Gastroesophageal sphincter (tissue), 4 donors: ENCODE measurements around the gene ELANE. TPM values are rescaled to one million over a fixed set of nuclear protein-coding genes. Genes with fewer than 3 reads are reported as not detected.

Experiments used
- ATAC-seq: fragments of 150-250 bp; one replicate; pipeline ENCODE4 v1.9.1; 2016; ENCODE audit warnings: mild to moderate bottlenecking, moderate library complexity
- H3K27ac ChIP-seq, 4 donors: fragments of 200-600 bp; sonication (generic) in 3 of 4; 1 replicate in 3 of 4; 2 replicates in 1 of 4; pipeline ENCODE4 v1.5.1; 2016 to 2019
- H3K27me3 ChIP-seq: fragments of 200-600 bp; sonication (generic); one replicate; pipeline ENCODE4 v1.5.1; 2019
- H3K36me3 ChIP-seq, 2 donors: fragments of 200-600 bp; sonication (generic); one replicate each; pipeline ENCODE4 v1.5.1; 2019; ENCODE audit warnings: control low read depth in 1 of 2
- H3K4me1 ChIP-seq, 3 donors: fragments of 200-600 bp; sonication (generic); 1 replicate in 2 of 3; 2 replicates in 1 of 3; pipeline ENCODE4 v1.5.1; 2016 to 2019; ENCODE audit warnings: control low read depth in 2 of 3
- H3K4me3 ChIP-seq, 2 donors: fragments of 200-600 bp; sonication (generic); one replicate each; pipeline ENCODE4 v1.5.1; 2019; ENCODE audit warnings: mild to moderate bottlenecking in 1 of 2, moderate library complexity in 1 of 2
- H3K9me3 ChIP-seq, 3 donors: fragments of 200-600 bp; sonication (generic); one replicate each; pipeline ENCODE4 v1.5.1; 2017 to 2019; ENCODE audit warnings: control low read depth in 2 of 3
- CTCF ChIP-seq, 4 experiments: fragments of 200-600 bp in 2 of 4; fragments of 450-650 bp in 2 of 4; sonication (generic) in 1 of 4; IDR thresholded peaks; one replicate each; pipeline ENCODE4 v1.5.1; 2017 to 2019; ENCODE audit warnings: antibody characterized with exemption in 4 of 4, mild to moderate bottlenecking in 2 of 4, moderate library complexity in 2 of 4
- EP300 ChIP-seq: sonication (generic); formaldehyde crosslinking; IDR thresholded peaks from one replicate; pipeline ENCODE4 v1.6.1; 2017; ENCODE audit warnings: antibody characterized with exemption, mild to moderate bottlenecking
- POLR2A ChIP-seq, 2 donors: fragments of 450-650 bp; IDR thresholded peaks; one replicate each; pipeline ENCODE4 v1.6.1; 2017; ENCODE audit warnings: antibody characterized with exemption in 2 of 2, mild to moderate bottlenecking in 2 of 2, moderate library complexity in 1 of 2
- POLR2AphosphoS5 ChIP-seq: sonication (generic); formaldehyde crosslinking; IDR thresholded peaks from one replicate; pipeline ENCODE4 v1.6.1; 2017; ENCODE audit warnings: antibody characterized with exemption
- WGBS, 2 donors: methylation state at CpG; one replicate each; pipeline ENCODE4 v1.1.5; 2018; ENCODE audit warnings: low coverage in 1 of 2; 5-methylcytosine and 5-hydroxymethylcytosine counted together
- total RNA-seq, 4 donors: library from RNA; depleted of rRNA; stranded (reverse); fragments of >200 nt; gene quantifications; one replicate each; pipeline ENCODE4 v1.1.0, GENCODE V29; 2016

The ELANE gene
- total RNA-seq, 4 donors from 2014 or later, result 0.49 to 2.3 (median 1.7) TPM

- Histone ChIP-seq H3K36me3 (peaks cover 0 to 11% of the 10 kb centered on the region in 2 donors), H3K4me1 (peaks cover 0 to 59% (median 7%) of the 10 kb centered on the region in 3 donors), H3K4me3 (peak overlapping the region in 1 of 2 donors; percentile 51), H3K27ac (peak overlapping the region in 1 of 4 donors; percentile 0), H3K27me3 (peaks cover 51% of the 10 kb centered on the region), H3K9me3 (no peaks in the 10 kb centered on the region)
- 77% methylated on average over 5 of the region's 7 CpGs; no CpG with 5 or more reads in 1 of the 2 donors for WGBS, 2 donors
- no peak for TF ChIP-seq POLR2AphosphoS5
- ATAC-seq, result no peak
Measured at GRCh38 chr19:863315-863620, 11.2 kb downstream of the ELANE start.

GRCh38 chr19:866769-867300, 14.7 kb downstream of the ELANE start:
- WGBS, 2 donors, result no CpG with 5 or more reads among the region's 38 CpGs
- no peak overlapping the region for H3K27ac ChIP-seq
- no peak overlapping the region for H3K4me3 ChIP-seq
- H3K36me3 ChIP-seq, result peaks cover 0 to 41% of the 10 kb centered on the region in 2 donors
- H3K4me1 ChIP-seq, result peaks cover 0 to 58% (median 2%) of the 10 kb centered on the region in 3 donors
- no peak for ATAC-seq
- H3K27me3 ChIP-seq, result peaks cover 15% of the 10 kb centered on the region
- no peaks in the 10 kb centered on the region for H3K9me3 ChIP-seq
- no peak for TF ChIP-seq CTCF (IDR thresholded peaks at IDR 0.05)
- no peak for TF ChIP-seq POLR2AphosphoS5
- TF ChIP-seq POLR2A (IDR thresholded peaks at IDR 0.05), result no peak
- TF ChIP-seq EP300, result no peak

- H3K27ac ChIP-seq, result no peak overlapping the region
- 57% methylated on average over 3 of the region's 16 CpGs; no CpG with 5 or more reads in 1 of the 2 donors for WGBS, 2 donors
Measured at GRCh38 chr19:867301-867793, 15.2 kb downstream of the ELANE start.

GRCh38 chr19:867855-868457, 15.9 kb downstream of the ELANE start:
- WGBS, 2 donors, result 100% methylated on average over 1 of the region's 39 CpGs; no CpG with 5 or more reads in 1 of the 2 donors
- H3K4me3 ChIP-seq, result no peak overlapping the region
- H3K4me1 ChIP-seq, result peaks cover 0 to 55% (median 6%) of the 10 kb centered on the region in 3 donors
- peak overlapping the region in 2 of 4 donors; percentile 80 to 84 for H3K27ac ChIP-seq
- ATAC-seq, result no peak
- H3K36me3 ChIP-seq, result peaks cover 0 to 49% of the 10 kb centered on the region in 2 donors
- TF ChIP-seq CTCF (IDR thresholded peaks at IDR 0.05) (no peak), POLR2A (IDR thresholded peaks at IDR 0.05) (peak in 1 of 2 donors; percentile 3), POLR2AphosphoS5 (no peak)
- peaks cover 4% of the 10 kb centered on the region for H3K27me3 ChIP-seq
- H3K9me3 ChIP-seq, result no peaks in the 10 kb centered on the region

More at GRCh38 chr19:867301-867793, 15.2 kb downstream of the ELANE start:
- no peak for ATAC-seq
- H3K4me1 ChIP-seq, result peaks cover 0 to 58% (median 6%) of the 10 kb centered on the region in 3 donors
- peaks cover 10% of the 10 kb centered on the region for H3K27me3 ChIP-seq
- H3K4me3 ChIP-seq, result no peak overlapping the region
- no peak for TF ChIP-seq POLR2AphosphoS5
- no peak for TF ChIP-seq CTCF (IDR thresholded peaks at IDR 0.05)
- TF ChIP-seq EP300, result no peak
- no peak for TF ChIP-seq POLR2A (IDR thresholded peaks at IDR 0.05)
- no peaks in the 10 kb centered on the region for H3K9me3 ChIP-seq
- peaks cover 0 to 46% of the 10 kb centered on the region in 2 donors for H3K36me3 ChIP-seq

DNA sequence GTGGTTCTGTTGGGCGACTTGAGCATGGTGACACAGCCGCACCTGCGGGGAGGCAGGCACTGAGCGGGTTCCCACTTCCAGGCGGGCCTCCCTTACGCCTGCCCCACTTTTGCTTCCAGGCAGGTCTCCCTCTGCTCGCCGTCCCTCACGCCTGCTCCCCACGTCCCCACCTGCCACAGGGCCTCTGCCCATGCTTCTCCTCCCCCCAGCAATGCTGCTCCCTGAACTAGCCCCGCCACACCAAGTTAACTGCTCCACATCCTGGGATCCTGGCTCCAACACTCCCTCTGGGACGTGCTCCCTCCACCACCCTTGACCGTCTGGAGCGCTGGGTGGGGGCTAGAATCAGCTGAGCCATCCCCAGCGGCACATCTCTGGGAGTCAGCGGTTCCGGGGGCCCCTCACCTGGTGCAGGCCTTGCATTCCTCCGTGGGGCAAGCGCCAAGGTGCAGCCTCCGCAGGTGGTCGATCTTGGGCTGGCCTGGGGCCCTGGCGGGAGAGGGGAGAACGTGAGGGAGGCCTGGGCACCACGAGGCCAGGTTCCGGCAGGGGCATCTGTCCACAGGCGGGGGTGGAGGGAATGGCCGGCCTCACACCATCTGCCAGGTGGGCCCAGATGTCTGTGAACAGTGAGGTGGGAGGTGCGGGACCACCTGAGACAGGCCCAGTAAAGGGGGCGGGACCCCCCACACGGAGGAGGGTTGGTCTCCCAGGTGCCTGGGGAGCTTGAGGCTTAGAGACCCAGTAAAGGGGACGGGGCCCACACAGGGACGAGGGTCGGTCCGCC, 16.5 kb downstream of the ELANE start:
- WGBS, 2 donors, result 93 to 97% methylated on average over 11 to 14 of the region's 34 CpGs
- H3K27me3 ChIP-seq, result no peaks in the 10 kb centered on the region
- peaks cover 0 to 49% (median 6%) of the 10 kb centered on the region in 3 donors for H3K4me1 ChIP-seq
- H3K9me3 ChIP-seq, result no peaks in the 10 kb centered on the region
- peak; percentile 2 for ATAC-seq
- H3K4me3 ChIP-seq, result no peak overlapping the region
- TF ChIP-seq POLR2A (IDR thresholded peaks at IDR 0.05), result no peak
- peaks cover 0 to 56% of the 10 kb centered on the region in 2 donors for H3K36me3 ChIP-seq
- H3K27ac ChIP-seq, result peak overlapping the region; percentile 47 to 84 (median 79)
